Choroid plexus epithelial cell (primary cell): ENCODE measurements around the gene AGK.

Experiments used
- DNase-seq: peaks from one replicate; pipeline ENCODE4 v3.0.0-alpha.2; 2010; ENCODE audit warnings: low read depth
- H3K4me3 ChIP-seq: 2 replicates; pipeline ENCODE4 v1.5.1; 2011; ENCODE audit warnings: low read depth, mild to moderate bottlenecking, control low read depth, low read length, moderate library complexity
- TF ChIP-seq, protein P1 (sequence below): conservative IDR thresholded peaks from 2 replicates; pipeline ENCODE4 v1.5.1; 2011; ENCODE audit warnings: low read depth, mild to moderate bottlenecking, control low read depth, inconsistent platforms, low read length, moderate library complexity

AGK gene

DNA sequence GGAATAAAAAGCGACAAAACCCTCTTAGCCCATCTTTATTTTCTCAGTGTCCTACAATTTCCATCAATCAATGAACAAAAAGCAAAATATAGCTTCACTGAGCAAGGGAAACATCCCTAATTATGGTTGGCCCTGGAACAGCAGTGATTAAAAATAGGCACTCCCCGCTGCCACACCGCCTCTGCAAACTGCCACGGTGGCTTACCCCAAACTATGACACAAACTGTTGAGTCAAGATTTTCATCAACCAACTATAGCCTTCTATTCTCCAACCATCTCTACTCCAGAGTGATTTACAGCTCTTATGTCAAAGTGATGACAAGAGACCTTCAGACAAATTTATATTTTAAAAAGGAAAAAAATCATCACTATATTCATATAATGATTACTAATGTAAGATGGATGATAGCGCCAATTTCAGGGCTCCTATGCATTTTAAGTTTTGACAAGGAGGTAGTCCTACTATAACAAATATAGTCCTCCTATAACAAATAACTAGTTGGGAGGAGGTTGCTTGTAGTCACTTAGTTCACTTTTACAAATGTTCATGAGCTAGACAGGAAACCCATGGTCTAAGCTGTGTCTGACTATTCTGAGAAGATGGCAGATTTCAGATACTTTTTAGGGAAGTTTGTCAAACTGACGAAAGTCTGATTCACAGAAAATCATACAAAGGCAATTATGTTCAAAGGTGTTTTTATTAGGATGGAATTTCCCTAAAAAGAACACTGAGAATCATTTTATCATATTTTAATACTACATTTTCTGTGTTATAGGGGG, 124.4 kb downstream of the AGK start:
- TF ChIP-seq, protein P1, sequence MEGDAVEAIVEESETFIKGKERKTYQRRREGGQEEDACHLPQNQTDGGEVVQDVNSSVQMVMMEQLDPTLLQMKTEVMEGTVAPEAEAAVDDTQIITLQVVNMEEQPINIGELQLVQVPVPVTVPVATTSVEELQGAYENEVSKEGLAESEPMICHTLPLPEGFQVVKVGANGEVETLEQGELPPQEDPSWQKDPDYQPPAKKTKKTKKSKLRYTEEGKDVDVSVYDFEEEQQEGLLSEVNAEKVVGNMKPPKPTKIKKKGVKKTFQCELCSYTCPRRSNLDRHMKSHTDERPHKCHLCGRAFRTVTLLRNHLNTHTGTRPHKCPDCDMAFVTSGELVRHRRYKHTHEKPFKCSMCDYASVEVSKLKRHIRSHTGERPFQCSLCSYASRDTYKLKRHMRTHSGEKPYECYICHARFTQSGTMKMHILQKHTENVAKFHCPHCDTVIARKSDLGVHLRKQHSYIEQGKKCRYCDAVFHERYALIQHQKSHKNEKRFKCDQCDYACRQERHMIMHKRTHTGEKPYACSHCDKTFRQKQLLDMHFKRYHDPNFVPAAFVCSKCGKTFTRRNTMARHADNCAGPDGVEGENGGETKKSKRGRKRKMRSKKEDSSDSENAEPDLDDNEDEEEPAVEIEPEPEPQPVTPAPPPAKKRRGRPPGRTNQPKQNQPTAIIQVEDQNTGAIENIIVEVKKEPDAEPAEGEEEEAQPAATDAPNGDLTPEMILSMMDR = no peak
- no peak overlapping the region for H3K4me3 ChIP-seq
- DNase-seq = no peak

DNA sequence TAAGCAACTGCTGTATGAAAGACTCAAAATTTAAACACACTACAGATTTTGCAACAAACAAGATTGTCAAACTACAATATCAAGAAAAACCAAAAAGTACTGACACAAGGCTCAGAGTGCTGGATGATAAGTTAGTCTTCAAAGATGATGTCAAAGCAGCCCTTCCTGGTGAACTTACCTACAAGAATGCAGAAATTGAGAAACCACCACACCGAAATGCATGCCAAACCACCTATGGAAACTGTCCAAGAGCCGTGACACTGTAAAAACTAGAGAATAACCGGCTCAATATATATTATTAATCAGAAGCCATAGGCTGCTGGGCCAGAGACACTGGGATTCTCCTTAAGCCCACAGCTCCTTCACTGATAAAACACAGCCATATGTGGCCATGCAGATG, 125.4 kb downstream of the AGK start:
- peak; percentile 40 for DNase-seq
- TF ChIP-seq, protein P1 = no peak
- H3K4me3 ChIP-seq = no peak overlapping the region

DNA sequence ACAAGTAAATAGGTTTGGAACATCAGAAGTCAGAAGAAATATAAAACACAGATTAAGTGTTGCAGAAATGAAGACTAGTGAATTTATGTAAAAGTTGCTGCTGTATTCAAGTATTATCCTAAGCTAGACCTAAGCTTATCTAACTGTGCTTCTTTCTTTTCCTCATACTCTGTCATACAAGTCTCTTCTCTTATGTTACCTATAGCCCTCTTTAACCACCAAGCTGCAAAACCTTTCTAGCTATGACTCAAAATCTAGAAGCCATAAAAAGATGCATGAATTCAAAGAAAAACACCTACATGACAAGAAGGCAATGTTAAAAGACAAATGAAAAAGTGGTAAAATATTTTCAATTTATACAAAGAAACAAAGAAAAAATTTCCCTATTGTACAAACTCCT, 127.8 kb downstream of the AGK start:
- DNase-seq = no peak
- TF ChIP-seq, protein P1 = no peak
- H3K4me3 ChIP-seq = no peak overlapping the region

DNA sequence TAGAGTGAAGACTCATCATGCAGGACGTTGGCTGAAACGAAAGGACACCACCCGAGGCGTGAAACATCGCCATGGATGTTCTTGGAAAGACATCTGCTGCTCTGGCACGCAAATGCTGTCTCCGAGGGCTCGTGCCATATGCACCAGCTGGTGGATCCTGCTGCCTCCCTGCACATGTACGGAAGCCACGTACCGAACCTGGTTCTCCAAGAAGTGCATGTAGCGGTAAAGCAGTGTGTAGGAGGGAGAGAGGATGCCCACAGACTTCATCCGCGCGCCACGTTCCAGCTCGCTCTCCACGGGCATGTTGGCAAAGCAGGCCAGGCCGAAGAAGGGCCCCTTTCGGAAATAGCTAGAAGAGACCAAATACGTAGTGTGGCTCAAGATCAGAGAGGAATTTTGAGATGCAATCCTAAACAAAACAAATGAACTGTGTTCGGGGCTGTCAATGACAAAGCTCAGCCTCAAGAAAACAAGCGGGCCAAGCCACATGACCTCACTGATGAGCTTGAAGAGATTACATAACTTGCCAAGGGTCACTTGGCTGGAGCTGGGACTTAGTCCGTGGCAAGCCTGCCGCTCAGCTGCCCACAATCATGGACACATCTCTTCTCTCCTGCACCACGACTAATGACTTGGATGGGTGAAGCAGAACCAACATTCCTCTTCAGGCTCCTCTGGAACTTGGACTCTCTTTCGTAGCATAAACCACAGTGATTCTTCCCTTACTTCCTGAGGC, 134.2 kb downstream of the AGK start:
- no peak for DNase-seq
- H3K4me3 ChIP-seq = no peak overlapping the region
- TF ChIP-seq, protein P1 = no peak

DNA sequence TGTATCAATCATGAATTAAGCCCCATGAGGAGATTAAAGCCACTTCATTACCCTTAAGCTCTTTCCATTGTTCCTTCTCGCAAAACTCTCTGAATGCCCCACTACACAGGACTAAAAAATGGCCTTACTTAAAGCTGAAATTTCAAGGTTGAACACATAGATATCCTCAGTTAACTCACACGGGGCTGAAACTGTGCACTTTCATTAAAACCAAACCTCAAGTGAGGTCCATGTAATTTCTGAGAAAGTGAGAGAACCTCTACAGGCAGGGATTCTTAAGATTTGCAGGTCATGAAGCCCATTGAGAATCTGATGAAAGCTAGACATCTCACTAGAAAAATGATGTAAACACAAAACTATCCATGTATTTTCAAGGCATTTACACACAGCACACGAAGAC, 134.9 kb downstream of the AGK start:
- TF ChIP-seq, protein P1 = no peak
- no peak for DNase-seq
- H3K4me3 ChIP-seq = no peak overlapping the region

DNA sequence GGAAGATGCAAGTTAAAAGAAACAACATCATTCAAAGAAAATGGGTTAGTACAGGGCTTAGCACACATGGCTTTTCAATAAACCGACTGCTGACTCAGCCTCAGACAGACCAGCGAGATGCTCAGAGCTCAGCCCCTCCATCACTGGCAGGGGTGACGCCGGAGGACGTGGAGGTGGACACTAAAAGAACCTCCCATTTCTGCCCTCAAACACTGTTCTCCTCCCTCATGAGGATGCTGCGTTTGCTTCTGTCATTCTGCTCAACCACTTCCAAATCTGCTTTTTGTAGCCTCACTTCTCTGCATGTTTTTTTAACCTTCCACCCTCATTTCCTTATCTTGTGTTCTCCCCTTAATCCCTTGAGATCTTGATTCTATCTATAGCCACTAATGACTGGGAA, 135.5 kb downstream of the AGK start:
- H3K4me3 ChIP-seq = no peak overlapping the region
- DNase-seq = no peak
- TF ChIP-seq, protein P1 = no peak
